Measurements from ENCODE around the gene WWOX.

DNA sequence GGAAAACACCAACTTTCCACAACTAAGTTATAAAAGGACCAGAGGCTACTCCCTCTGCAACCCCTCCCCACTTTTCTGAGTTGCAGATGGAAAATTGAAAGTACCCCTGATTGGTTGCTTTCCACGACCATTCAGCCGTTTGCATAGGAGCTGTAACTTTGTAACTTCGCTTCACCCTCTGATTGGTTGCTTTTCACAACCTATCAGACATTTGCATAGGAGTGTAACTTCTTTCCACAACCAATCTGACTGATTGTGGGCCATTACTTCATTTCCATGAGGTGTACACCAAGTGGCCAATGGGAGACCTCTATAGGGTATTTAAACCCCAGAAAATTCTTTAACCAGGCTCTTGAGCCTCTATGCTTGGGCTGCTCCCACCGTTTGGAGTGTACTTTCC is 644.1 kb downstream of the WWOX start:
- TF ChIP-seq, protein P1, sequence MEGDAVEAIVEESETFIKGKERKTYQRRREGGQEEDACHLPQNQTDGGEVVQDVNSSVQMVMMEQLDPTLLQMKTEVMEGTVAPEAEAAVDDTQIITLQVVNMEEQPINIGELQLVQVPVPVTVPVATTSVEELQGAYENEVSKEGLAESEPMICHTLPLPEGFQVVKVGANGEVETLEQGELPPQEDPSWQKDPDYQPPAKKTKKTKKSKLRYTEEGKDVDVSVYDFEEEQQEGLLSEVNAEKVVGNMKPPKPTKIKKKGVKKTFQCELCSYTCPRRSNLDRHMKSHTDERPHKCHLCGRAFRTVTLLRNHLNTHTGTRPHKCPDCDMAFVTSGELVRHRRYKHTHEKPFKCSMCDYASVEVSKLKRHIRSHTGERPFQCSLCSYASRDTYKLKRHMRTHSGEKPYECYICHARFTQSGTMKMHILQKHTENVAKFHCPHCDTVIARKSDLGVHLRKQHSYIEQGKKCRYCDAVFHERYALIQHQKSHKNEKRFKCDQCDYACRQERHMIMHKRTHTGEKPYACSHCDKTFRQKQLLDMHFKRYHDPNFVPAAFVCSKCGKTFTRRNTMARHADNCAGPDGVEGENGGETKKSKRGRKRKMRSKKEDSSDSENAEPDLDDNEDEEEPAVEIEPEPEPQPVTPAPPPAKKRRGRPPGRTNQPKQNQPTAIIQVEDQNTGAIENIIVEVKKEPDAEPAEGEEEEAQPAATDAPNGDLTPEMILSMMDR (IDR thresholded peaks at IDR 0.05; ENCODE audit: insufficient read depth, low read depth, low read length): no peak
- TF ChIP-seq EZH2 (IDR thresholded peaks at IDR 0.05; ENCODE audit: insufficient read depth, low read length): no peak
